ENCODE measurements around the gene CRACR2A.

CRACR2A gene

GRCh38 chr12:3644104-3644503, 108.8 kb downstream of the CRACR2A start:
- no peak for DNase-seq

- DNase-seq: no peak
Observed at GRCh38 chr12:3641428-3642018, 111.4 kb downstream of the CRACR2A start.

- DNase-seq: no peak
Observed at GRCh38 chr12:3636328-3636727, 116.6 kb downstream of the CRACR2A start.

GRCh38 chr12:3634348-3634747, 118.6 kb downstream of the CRACR2A start:
- DNase-seq: no peak

GRCh38 chr12:3633396-3633795, 119.5 kb downstream of the CRACR2A start:
- no peak for DNase-seq

GRCh38 chr12:3632754-3633153, 120.2 kb downstream of the CRACR2A start:
- DNase-seq: no peak

- no peak for DNase-seq
Observed at GRCh38 chr12:3632256-3632655, 120.7 kb downstream of the CRACR2A start.

GRCh38 chr12:3631759-3632158, 121.2 kb downstream of the CRACR2A start:
- no peak for DNase-seq

- no peak for DNase-seq
Observed at GRCh38 chr12:3631272-3631637, 121.7 kb downstream of the CRACR2A start.

- no peak for DNase-seq
Observed at GRCh38 chr12:3630621-3631271, 122.2 kb downstream of the CRACR2A start.

GRCh38 chr12:3630111-3630510, 122.8 kb downstream of the CRACR2A start:
- no peak for DNase-seq

GRCh38 chr12:3629057-3629830, 123.7 kb downstream of the CRACR2A start:
- no peak for DNase-seq

GRCh38 chr12:3628629-3629028, 124.3 kb downstream of the CRACR2A start:
- no peak for DNase-seq

GRCh38 chr12:3627336-3627735, 125.6 kb downstream of the CRACR2A start:
- no peak for DNase-seq

GRCh38 chr12:3624273-3624672, 128.6 kb downstream of the CRACR2A start:
- DNase-seq: no peak

GRCh38 chr12:3622822-3623690, 129.9 kb downstream of the CRACR2A start:
- DNase-seq: no peak

- no peak for DNase-seq
Observed at GRCh38 chr12:3622021-3622821, 130.7 kb downstream of the CRACR2A start.

GRCh38 chr12:3620856-3621255, 132.1 kb downstream of the CRACR2A start:
- no peak for DNase-seq

- no peak for DNase-seq
Observed at GRCh38 chr12:3617565-3617964, 135.3 kb downstream of the CRACR2A start.

GRCh38 chr12:3615862-3616261, 137.0 kb downstream of the CRACR2A start:
- no peak for DNase-seq

GRCh38 chr12:3614806-3615466, 138.0 kb downstream of the CRACR2A start:
- DNase-seq: no peak
